ENCODE results near the gene AFTPH. TPM values are rescaled to one million over a fixed set of nuclear protein-coding genes. Genes with fewer than 3 reads are reported as not detected.

Gene AFTPH
- total and polyA plus RNA-seq, 9 of the 15 experiments (the other 6 are each of a cell fraction or from before 2014, with no cell fraction given) = 8.0 to 26.2 (median 13.8) TPM

DNA sequence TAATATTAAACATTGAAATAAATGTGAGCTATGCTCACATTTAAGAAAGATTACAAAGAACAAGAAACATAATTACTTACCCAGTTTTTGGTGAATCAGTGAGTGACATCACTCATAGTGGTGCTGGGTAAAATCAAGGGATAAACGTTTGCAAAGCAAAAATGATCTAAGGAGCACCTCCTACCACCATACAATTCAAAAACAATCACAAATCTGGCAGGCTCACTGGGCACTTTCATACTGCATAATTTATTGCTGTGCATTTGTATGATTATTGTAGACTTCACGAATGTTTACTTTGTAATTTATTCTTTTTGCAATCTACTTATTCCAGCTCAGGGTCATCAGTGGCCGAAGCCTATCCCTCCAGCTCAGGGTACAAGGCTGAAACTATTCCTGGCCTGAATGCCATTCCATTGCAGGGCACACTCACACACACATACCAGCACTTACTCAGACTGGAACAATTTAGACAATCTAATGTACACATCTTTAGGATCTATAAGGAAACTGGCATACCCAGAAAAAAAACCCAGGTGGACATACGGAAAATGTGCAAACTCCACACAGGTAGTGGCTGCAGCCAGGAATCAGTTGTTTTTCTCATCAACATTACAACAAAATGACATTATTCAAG is 34.4 kb downstream of the AFTPH start:
- no peak for ATAC-seq
- Histone ChIP-seq H3K4me1 (replicated peaks in 1 of 2; ENCODE audit: control insufficient read depth in 2 of 2, insufficient read depth in 2 of 2, low read length in 2 of 2) (no peaks in the 10 kb centered on the region), H3K9me3 (replicated peaks; ENCODE audit: control insufficient read depth, insufficient read depth, low read depth, low read length) (no peaks in the 10 kb centered on the region), H2AFZ (ENCODE audit: low read depth, low read length) (no peak overlapping the region), H3K4me2 (ENCODE audit: insufficient read depth, low read length) (no peak overlapping the region), H3K4me3 (no peak overlapping the region), H3K79me2 (ENCODE audit: control insufficient read depth, insufficient read depth, low read length) (no peaks in the 10 kb centered on the region), H3K36me3 (ENCODE audit: control insufficient read depth, insufficient read depth, low read length) (no peaks in the 10 kb centered on the region), H3K9me1 (ENCODE audit: control insufficient read depth, insufficient read depth, low read length) (no peaks in the 10 kb centered on the region), H4K20me1 (replicated peaks; ENCODE audit: control insufficient read depth, insufficient read depth, low read length) (no peaks in the 10 kb centered on the region), H3K27me3 (ENCODE audit: control insufficient read depth in 2 of 2, insufficient read depth in 2 of 2, low read length in 2 of 2) (no peaks in the 10 kb centered on the region), H3K9ac (ENCODE audit: insufficient read depth in 1 of 2, low read depth in 2 of 2, low read length in 2 of 2) (no peak overlapping the region), H3K27ac (ENCODE audit: extremely low read depth, low read depth, low read length) (no peak overlapping the region)
- intact Hi-C loops (cut with micrococcal nuclease) (no loop called here), in situ Hi-C loops (cut with MboI) (no loop called here)
- POLR2A ChIA-PET = interaction anchor here (0.5 to 1.5 kb wide), 2 partner anchors 35 to 998 kb away, joined by 3 read pairs; partner anchors contain the start of gene AFTPH
- DNase-seq (ENCODE audit: extremely low read depth in 1 of 4, low spot score in 3 of 4) = no peak
- no TSS peak for BruUV-seq (replicated peaks)
- FAIRE-seq = no peak
- WGBS (ENCODE audit: insufficient coverage, low coverage, missing lambda C conversion rate) = 71% methylated on average over 4 of the region's 4 CpGs
- no peak for TF ChIP-seq SNRNP70 (optimal IDR thresholded peaks at IDR 0.05; ENCODE audit: low read depth, low read length)
- TF ChIP-seq MAFF (IDR thresholded peaks at IDR 0.05; ENCODE audit: low read length) = no peak
- TF ChIP-seq ZNF696 (CRISPR knock-in tag; conservative IDR thresholded peaks at IDR 0.05) = no peak
- no peak for TF ChIP-seq MIER1 (IDR thresholded peaks at IDR 0.05; ENCODE audit: low read depth)
- no peak for TF ChIP-seq ZNF764 (CRISPR knock-in tag; IDR thresholded peaks at IDR 0.05; ENCODE audit: low read depth)
- TF ChIP-seq, protein P1, sequence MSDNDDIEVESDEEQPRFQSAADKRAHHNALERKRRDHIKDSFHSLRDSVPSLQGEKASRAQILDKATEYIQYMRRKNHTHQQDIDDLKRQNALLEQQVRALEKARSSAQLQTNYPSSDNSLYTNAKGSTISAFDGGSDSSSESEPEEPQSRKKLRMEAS (CRISPR knock-in tag; IDR thresholded peaks at IDR 0.05) = no peak
- TF ChIP-seq, protein P2, sequence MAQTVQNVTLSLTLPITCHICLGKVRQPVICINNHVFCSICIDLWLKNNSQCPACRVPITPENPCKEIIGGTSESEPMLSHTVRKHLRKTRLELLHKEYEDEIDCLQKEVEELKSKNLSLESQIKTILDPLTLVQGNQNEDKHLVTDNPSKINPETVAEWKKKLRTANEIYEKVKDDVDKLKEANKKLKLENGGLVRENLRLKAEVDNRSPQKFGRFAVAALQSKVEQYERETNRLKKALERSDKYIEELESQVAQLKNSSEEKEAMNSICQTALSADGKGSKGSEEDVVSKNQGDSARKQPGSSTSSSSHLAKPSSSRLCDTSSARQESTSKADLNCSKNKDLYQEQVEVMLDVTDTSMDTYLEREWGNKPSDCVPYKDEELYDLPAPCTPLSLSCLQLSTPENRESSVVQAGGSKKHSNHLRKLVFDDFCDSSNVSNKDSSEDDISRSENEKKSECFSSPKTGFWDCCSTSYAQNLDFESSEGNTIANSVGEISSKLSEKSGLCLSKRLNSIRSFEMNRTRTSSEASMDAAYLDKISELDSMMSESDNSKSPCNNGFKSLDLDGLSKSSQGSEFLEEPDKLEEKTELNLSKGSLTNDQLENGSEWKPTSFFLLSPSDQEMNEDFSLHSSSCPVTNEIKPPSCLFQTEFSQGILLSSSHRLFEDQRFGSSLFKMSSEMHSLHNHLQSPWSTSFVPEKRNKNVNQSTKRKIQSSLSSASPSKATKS (CRISPR knock-in tag; IDR thresholded peaks at IDR 0.05) = no peak
- no peak for TF ChIP-seq NFE2 (IDR thresholded peaks at IDR 0.05; ENCODE audit: low read depth)
- no peak for TF ChIP-seq KDM4B (IDR thresholded peaks at IDR 0.05; ENCODE audit: borderline replicate concordance in 2 of 2, low read depth in 1 of 2)
- no peak for TF ChIP-seq BACH1 (tag; IDR thresholded peaks at IDR 0.05)
- TF ChIP-seq HNRNPUL1 (IDR thresholded peaks at IDR 0.05; ENCODE audit: low read length) = no peak
- TF ChIP-seq CHCHD3 (CRISPR knock-in tag; IDR thresholded peaks at IDR 0.05) = no peak
- TF ChIP-seq RBM22 (IDR thresholded peaks at IDR 0.05; ENCODE audit: low read depth, low read length, poor library complexity, severe bottlenecking) = no peak
- TF ChIP-seq, protein P3, sequence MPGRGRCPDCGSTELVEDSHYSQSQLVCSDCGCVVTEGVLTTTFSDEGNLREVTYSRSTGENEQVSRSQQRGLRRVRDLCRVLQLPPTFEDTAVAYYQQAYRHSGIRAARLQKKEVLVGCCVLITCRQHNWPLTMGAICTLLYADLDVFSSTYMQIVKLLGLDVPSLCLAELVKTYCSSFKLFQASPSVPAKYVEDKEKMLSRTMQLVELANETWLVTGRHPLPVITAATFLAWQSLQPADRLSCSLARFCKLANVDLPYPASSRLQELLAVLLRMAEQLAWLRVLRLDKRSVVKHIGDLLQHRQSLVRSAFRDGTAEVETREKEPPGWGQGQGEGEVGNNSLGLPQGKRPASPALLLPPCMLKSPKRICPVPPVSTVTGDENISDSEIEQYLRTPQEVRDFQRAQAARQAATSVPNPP (IDR thresholded peaks at IDR 0.05; ENCODE audit: borderline replicate concordance, insufficient read depth, insufficient read length) = no peak
- TF ChIP-seq ZNF431 (CRISPR knock-in tag; IDR thresholded peaks at IDR 0.05) = no peak
- no peak for TF ChIP-seq KLF6 (CRISPR knock-in tag; IDR thresholded peaks at IDR 0.05; ENCODE audit: borderline replicate concordance)
- no peak for TF ChIP-seq BRD9 (IDR thresholded peaks at IDR 0.05; ENCODE audit: low read depth, partially characterized antibody)
- no peak for TF ChIP-seq PCBP1 (IDR thresholded peaks at IDR 0.05; ENCODE audit: low read depth, low read length, poor library complexity, severe bottlenecking)
- CTCF ChIA-PET (ENCODE audit: low intra/inter-chr PET ratio) = no interaction called here

Data from K562 (cell line).